Neural cell (in vitro differentiated cells): ENCODE data around the gene ERMARD. TPM values are rescaled to one million over a fixed set of nuclear protein-coding genes. Genes with fewer than 3 reads are reported as not detected.

Experiments
- H2AFZ ChIP-seq: fragments of 200-600, 300-800 bp; sonication (generic), shearing (Covaris generic); 2 replicates; pipeline ENCODE4 v1.6.0; 2014; ENCODE audit warnings: low read depth, mild to moderate bottlenecking, antibody characterized with exemption, low read length, moderate library complexity
- H3F3A ChIP-seq: fragments of 200-600 bp; shearing (Covaris generic); 2 replicates; pipeline ENCODE4 v1.6.1; 2016; ENCODE audit warnings: mild to moderate bottlenecking, moderate library complexity, mixed read lengths, antibody characterized with exemption, low read length; ENCODE audit not compliant: insufficient read depth, poor library complexity, severe bottlenecking
- H3K27ac ChIP-seq: fragments of 200-600, 300-800 bp; sonication (generic), shearing (Covaris generic); 2 replicates; pipeline ENCODE4 v1.5.1; 2014; ENCODE audit warnings: mild to moderate bottlenecking, low read length, moderate library complexity
- H3K27me3 ChIP-seq: fragments of 300-800, 200-600 bp; sonication (generic), shearing (Covaris generic); 2 replicates; pipeline ENCODE4 v1.6.0; 2014; ENCODE audit warnings: mild to moderate bottlenecking, low read depth, low read length, moderate library complexity; ENCODE audit not compliant: insufficient read depth
- H3K36me3 ChIP-seq: fragments of 300-800, 200-600 bp; sonication (generic), shearing (Covaris generic); 2 replicates; pipeline ENCODE4 v1.5.1; 2014; ENCODE audit warnings: mild to moderate bottlenecking, antibody characterized with exemption, low read length, moderate library complexity; ENCODE audit not compliant: insufficient read depth
- H3K4me2 ChIP-seq: fragments of 300-800, 200-600 bp; sonication (generic), shearing (Covaris generic); 2 replicates; pipeline ENCODE4 v1.6.0; 2014; ENCODE audit warnings: mild to moderate bottlenecking, low read length
- H3K4me3 ChIP-seq: fragments of 300-800, 200-600 bp; sonication (generic), shearing (Covaris generic); 2 replicates; pipeline ENCODE4 v1.5.1; 2014; ENCODE audit warnings: mild to moderate bottlenecking, low read length, moderate library complexity
- H3K79me2 ChIP-seq: fragments of 200-600 bp; shearing (Covaris generic); replicated peaks from 2 replicates; pipeline ENCODE4 v1.6.0; 2014; ENCODE audit warnings: mild to moderate bottlenecking, low read length, moderate library complexity; ENCODE audit not compliant: insufficient read depth
- H3K9ac ChIP-seq: fragments of 300-800, 200-600 bp; sonication (generic), shearing (Covaris generic); 2 replicates; pipeline ENCODE4 v1.6.1; 2016; ENCODE audit warnings: mild to moderate bottlenecking, low read length, mixed read lengths
- H3K9me2 ChIP-seq: fragments of 200-600 bp; shearing (Covaris generic); 2 replicates; pipeline ENCODE4 v1.6.1; 2016; ENCODE audit warnings: mild to moderate bottlenecking, low read length, mixed read lengths; ENCODE audit not compliant: insufficient read depth
- H3K9me3 ChIP-seq: fragments of 200-600, 300-800 bp; sonication (generic), shearing (Covaris generic); 2 replicates; pipeline ENCODE4 v1.6.1; 2016; ENCODE audit warnings: mild to moderate bottlenecking, mixed run types, low read length, moderate library complexity, mixed read lengths
- H4K20me1 ChIP-seq: fragments of 200-600 bp; shearing (Covaris generic); 2 replicates; pipeline ENCODE4 v1.6.1; 2016; ENCODE audit warnings: mild to moderate bottlenecking, mixed run types; ENCODE audit not compliant: insufficient read depth
- CTCF ChIP-seq: fragments of 450-650 bp; IDR thresholded peaks from 2 replicates; pipeline ENCODE4 v1.5.1; 2014; ENCODE audit warnings: antibody characterized with exemption, mild to moderate bottlenecking, moderate library complexity; ENCODE audit not compliant: poor library complexity, severe bottlenecking
- EP300 ChIP-seq: fragments of 450-650 bp; conservative IDR thresholded peaks from 2 replicates; pipeline ENCODE4 v1.6.1; 2014; ENCODE audit warnings: antibody characterized with exemption, mild to moderate bottlenecking, moderate library complexity; ENCODE audit not compliant: poor library complexity, severe bottlenecking
- EZH2 ChIP-seq: fragments of 200-600, 300-800 bp; shearing (Covaris generic), sonication (generic); IDR thresholded peaks from 2 replicates; pipeline ENCODE4 v1.6.1; 2014; ENCODE audit warnings: antibody characterized with exemption, low read length, borderline replicate concordance, mild to moderate bottlenecking; ENCODE audit not compliant: insufficient read depth, poor library complexity, severe bottlenecking
- MXI1 ChIP-seq: fragments of 450-650 bp; conservative IDR thresholded peaks from 2 replicates; pipeline ENCODE4 v1.6.1; 2014; ENCODE audit warnings: antibody characterized with exemption, mild to moderate bottlenecking; ENCODE audit not compliant: poor library complexity, severe bottlenecking
- POLR2AphosphoS5 ChIP-seq: IDR thresholded peaks from 2 replicates; pipeline ENCODE4 v1.6.1; 2012
- RAD21 ChIP-seq: fragments of 450-650 bp; conservative IDR thresholded peaks from 2 replicates; pipeline ENCODE4 v1.6.1; 2014; ENCODE audit warnings: antibody characterized with exemption, mild to moderate bottlenecking, moderate library complexity
- REST ChIP-seq: IDR thresholded peaks from 2 replicates; pipeline ENCODE4 v1.6.1; 2012; ENCODE audit warnings: borderline replicate concordance
- SMC3 ChIP-seq: fragments of 450-650 bp; conservative IDR thresholded peaks from 2 replicates; pipeline ENCODE4 v1.6.1; 2014; ENCODE audit warnings: antibody characterized with exemption, mild to moderate bottlenecking, moderate library complexity; ENCODE audit not compliant: poor library complexity
- TAF1 ChIP-seq: IDR thresholded peaks from 2 replicates; pipeline ENCODE4 v1.6.1; 2012; ENCODE audit warnings: low read depth
- polyA plus RNA-seq: library from polyadenylated mRNA; depleted of rRNA; stranded (reverse); fragments of >200 nt; gene quantifications from 2 replicates; pipeline ENCODE4 v1.2.3, GENCODE V29; 2014

The ERMARD gene
- polyA plus RNA-seq, 1 donor from 2014 or later: 51.2 TPM

- TF ChIP-seq RAD21 (no peak), EP300 (no peak), SMC3 (no peak)
- H3K79me2 ChIP-seq: peaks cover 55% of the 10 kb centered on the region
Measured at GRCh38 chr6:169719117-169719516, 32.3 kb upstream of the ERMARD start.

GRCh38 chr6:169720207-169720855 is 31.1 kb upstream of the ERMARD start:
- H3K79me2 ChIP-seq: peaks cover 55% of the 10 kb centered on the region
- no peaks in the 10 kb centered on the region for H3K27me3 ChIP-seq
- H3K9ac ChIP-seq: no peak overlapping the region
- TF ChIP-seq CTCF: no peak
- TF ChIP-seq REST: no peak
- TF ChIP-seq TAF1: no peak
- TF ChIP-seq POLR2AphosphoS5: no peak
- no peak for TF ChIP-seq EP300
- no peak for TF ChIP-seq EZH2
- no peak for TF ChIP-seq SMC3
- no peak for TF ChIP-seq RAD21
- TF ChIP-seq MXI1: no peak
- H3K4me3 ChIP-seq: no peak overlapping the region
- H3K9me2 ChIP-seq: no peaks in the 10 kb centered on the region
- H3K9me3 ChIP-seq: no peaks in the 10 kb centered on the region
- no peak overlapping the region for H3K4me2 ChIP-seq
- peaks cover 10% of the 10 kb centered on the region for H4K20me1 ChIP-seq
- no peak overlapping the region for H2AFZ ChIP-seq
- peaks cover 9% of the 10 kb centered on the region for H3F3A ChIP-seq
- H3K36me3 ChIP-seq: no peaks in the 10 kb centered on the region
- H3K27ac ChIP-seq: no peak overlapping the region

More at GRCh38 chr6:169719117-169719516, 32.3 kb upstream of the ERMARD start:
- no peaks in the 10 kb centered on the region for H3K36me3 ChIP-seq
- peaks cover 10% of the 10 kb centered on the region for H4K20me1 ChIP-seq
- peaks cover 9% of the 10 kb centered on the region for H3F3A ChIP-seq
- H3K27me3 ChIP-seq: no peaks in the 10 kb centered on the region
- H3K27ac ChIP-seq: no peak overlapping the region
- no peak overlapping the region for H3K4me2 ChIP-seq
- no peaks in the 10 kb centered on the region for H3K9me2 ChIP-seq
- H3K9ac ChIP-seq: no peak overlapping the region
- H3K9me3 ChIP-seq: no peaks in the 10 kb centered on the region
- H2AFZ ChIP-seq: no peak overlapping the region
- no peak overlapping the region for H3K4me3 ChIP-seq
